Memory B cell (primary cell): ENCODE data around the gene MDGA2.

Source experiments
- ATAC-seq: fragments of 150-1000 bp; cut with Tn5 transposase; 2 replicates; pipeline ENCODE4 v1.10.0; 2021; ENCODE audit warnings: low read depth, mild to moderate bottlenecking, moderate library complexity
- DNase-seq, 2 donors: peaks; one replicate each; pipeline ENCODE4 v3.0.0; 2022; ENCODE audit warnings: low spot score in 2 of 2
- H3K27ac Mint-ChIP-seq: one replicate; pipeline ENCODE4 v1.8.0; 2022; ENCODE audit warnings: mild to moderate bottlenecking, moderate library complexity, mixed read lengths
- H3K27me3 Mint-ChIP-seq: one replicate; pipeline ENCODE4 v1.8.0; 2022; ENCODE audit warnings: mixed read lengths
- H3K36me3 Mint-ChIP-seq: one replicate; pipeline ENCODE4 v1.8.0; 2022; ENCODE audit warnings: mild to moderate bottlenecking, mixed read lengths
- H3K4me1 Mint-ChIP-seq: one replicate; pipeline ENCODE4 v1.8.0; 2022; ENCODE audit warnings: mixed read lengths
- H3K4me3 Mint-ChIP-seq: one replicate; pipeline ENCODE4 v1.8.0; 2022; ENCODE audit warnings: mild to moderate bottlenecking, moderate library complexity, mixed read lengths
- H3K9me3 Mint-ChIP-seq: one replicate; pipeline ENCODE4 v1.8.0; 2022; ENCODE audit warnings: mixed read lengths

MDGA2 gene

DNA sequence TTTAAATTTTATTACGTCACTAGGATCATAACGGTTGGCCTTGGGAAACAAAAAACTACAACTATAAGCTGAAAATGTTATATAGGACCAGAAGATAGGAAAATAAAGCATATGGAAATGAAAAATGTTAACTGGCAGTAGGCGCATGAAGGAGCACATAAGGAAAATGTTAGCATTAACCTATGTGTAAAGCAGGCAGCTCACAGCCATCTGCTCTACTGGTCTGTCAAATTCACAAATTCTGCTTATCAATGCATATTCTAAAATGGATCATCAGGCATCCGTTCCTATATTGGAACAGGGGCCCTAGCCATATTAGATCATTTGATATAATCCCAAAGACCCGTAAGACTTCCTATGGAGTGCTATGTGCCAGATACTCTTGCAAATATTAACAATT lies 263.9 kb downstream of the MDGA2 start:
- Mint-ChIP-seq H3K27ac (no peak overlapping the region), H3K36me3 (no peaks in the 10 kb centered on the region), H3K9me3 (peaks cover 5% of the 10 kb centered on the region), H3K4me3 (no peak overlapping the region), H3K27me3 (no peaks in the 10 kb centered on the region), H3K4me1 (no peaks in the 10 kb centered on the region)
- no peak for ATAC-seq
- DNase-seq, result no peak

- no peaks in the 10 kb centered on the region for H3K4me1 Mint-ChIP-seq
- no peaks in the 10 kb centered on the region for H3K27me3 Mint-ChIP-seq
- no peak overlapping the region for H3K4me3 Mint-ChIP-seq
- ATAC-seq (no peak), DNase-seq (no peak)
- H3K27ac Mint-ChIP-seq, result no peak overlapping the region
- no peaks in the 10 kb centered on the region for H3K9me3 Mint-ChIP-seq
- no peaks in the 10 kb centered on the region for H3K36me3 Mint-ChIP-seq
Observed at GRCh38 chr14:47392326-47392725, 283.1 kb downstream of the MDGA2 start.

GRCh38 chr14:47390831-47391504 lies 284.4 kb downstream of the MDGA2 start:
- no peak overlapping the region for H3K27ac Mint-ChIP-seq
- no peaks in the 10 kb centered on the region for H3K9me3 Mint-ChIP-seq
- DNase-seq (no peak), ATAC-seq (no peak)
- H3K36me3 Mint-ChIP-seq, result no peaks in the 10 kb centered on the region
- no peaks in the 10 kb centered on the region for H3K27me3 Mint-ChIP-seq
- H3K4me1 Mint-ChIP-seq, result no peaks in the 10 kb centered on the region
- H3K4me3 Mint-ChIP-seq, result no peak overlapping the region

DNA sequence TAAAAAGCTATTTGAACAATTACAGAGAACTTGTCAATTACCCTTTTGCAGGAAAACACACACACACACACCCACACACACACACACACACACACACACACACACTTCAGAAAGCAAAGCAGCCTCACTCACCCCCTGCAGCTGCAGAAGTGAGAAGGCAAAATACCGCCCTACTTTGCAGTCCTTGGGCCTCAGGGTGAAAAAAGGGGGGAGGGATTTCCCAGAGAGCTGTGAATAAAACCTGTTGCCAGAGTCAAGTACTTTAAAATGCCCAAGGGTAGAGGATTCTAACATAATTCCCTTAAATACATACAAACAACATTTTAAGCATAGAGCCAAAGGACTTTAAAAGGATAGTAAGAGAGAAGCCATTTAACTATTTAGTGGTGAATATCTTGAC lies 285.9 kb downstream of the MDGA2 start:
- H3K27me3 Mint-ChIP-seq, result no peaks in the 10 kb centered on the region
- H3K9me3 Mint-ChIP-seq, result no peaks in the 10 kb centered on the region
- no peaks in the 10 kb centered on the region for H3K36me3 Mint-ChIP-seq
- DNase-seq (no peak), ATAC-seq (no peak)
- no peaks in the 10 kb centered on the region for H3K4me1 Mint-ChIP-seq
- no peak overlapping the region for H3K27ac Mint-ChIP-seq
- H3K4me3 Mint-ChIP-seq, result no peak overlapping the region

- Mint-ChIP-seq H3K9me3 (peaks cover 3% of the 10 kb centered on the region), H3K27ac (no peak overlapping the region), H3K27me3 (no peaks in the 10 kb centered on the region), H3K4me3 (no peak overlapping the region), H3K4me1 (no peaks in the 10 kb centered on the region), H3K36me3 (no peaks in the 10 kb centered on the region)
- ATAC-seq (no peak), DNase-seq (no peak)
Observed at GRCh38 chr14:47366006-47366405, 309.4 kb downstream of the MDGA2 start.

DNA sequence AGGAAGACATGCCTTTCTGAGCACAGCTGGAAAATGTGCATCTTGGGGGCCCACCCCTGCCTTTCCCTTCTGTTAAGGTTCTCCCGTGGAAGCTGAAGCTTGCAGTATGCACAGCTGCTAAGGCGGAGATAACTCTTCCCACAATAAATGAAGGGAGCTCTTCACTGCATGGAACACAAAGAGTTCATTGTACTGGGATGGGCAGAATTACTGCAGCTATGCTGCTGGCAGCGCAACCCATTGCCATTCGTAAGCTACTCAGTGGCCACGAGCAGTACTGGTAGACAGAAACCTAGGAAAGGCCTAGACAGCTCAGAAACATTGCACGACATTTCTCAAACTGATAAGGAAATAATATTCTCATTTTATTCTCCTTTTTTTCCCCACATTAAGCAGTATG lies 310.2 kb downstream of the MDGA2 start:
- Mint-ChIP-seq H3K27me3 (no peaks in the 10 kb centered on the region), H3K36me3 (no peaks in the 10 kb centered on the region), H3K4me1 (no peaks in the 10 kb centered on the region), H3K9me3 (peaks cover 5% of the 10 kb centered on the region), H3K27ac (no peak overlapping the region), H3K4me3 (no peak overlapping the region)
- ATAC-seq, result no peak
- DNase-seq, result no peak

DNA sequence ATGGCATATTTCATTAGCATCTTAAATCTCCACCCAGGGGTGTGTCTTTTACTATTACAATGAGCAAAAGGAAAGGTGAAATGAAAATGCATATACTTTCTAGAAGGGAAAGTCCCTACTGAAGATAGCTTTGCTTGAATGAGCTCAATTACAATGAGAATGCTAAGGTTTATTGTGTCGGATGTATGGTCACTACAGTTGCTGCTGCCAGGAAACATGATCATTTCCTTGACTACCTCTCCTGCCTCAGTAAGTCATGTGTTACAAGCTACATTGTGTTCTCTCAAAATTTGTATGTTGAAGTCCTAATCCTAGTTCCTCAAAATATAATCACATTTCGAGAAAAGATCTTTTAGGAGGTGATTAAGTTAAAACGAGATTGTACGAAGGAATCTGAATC lies 322.2 kb downstream of the MDGA2 start:
- H3K36me3 Mint-ChIP-seq, result no peaks in the 10 kb centered on the region
- ATAC-seq (no peak), DNase-seq (no peak)
- H3K27ac Mint-ChIP-seq, result no peak overlapping the region
- H3K4me1 Mint-ChIP-seq, result no peaks in the 10 kb centered on the region
- H3K4me3 Mint-ChIP-seq, result no peak overlapping the region
- no peaks in the 10 kb centered on the region for H3K27me3 Mint-ChIP-seq
- H3K9me3 Mint-ChIP-seq, result peaks cover 2% of the 10 kb centered on the region

GRCh38 chr14:47346849-47347248 lies 328.6 kb downstream of the MDGA2 start:
- Mint-ChIP-seq H3K9me3 (no peaks in the 10 kb centered on the region), H3K27ac (no peak overlapping the region), H3K27me3 (no peaks in the 10 kb centered on the region), H3K4me1 (no peaks in the 10 kb centered on the region), H3K4me3 (no peak overlapping the region), H3K36me3 (no peaks in the 10 kb centered on the region)
- ATAC-seq, result peak; percentile 29
- DNase-seq, result no peak

DNA sequence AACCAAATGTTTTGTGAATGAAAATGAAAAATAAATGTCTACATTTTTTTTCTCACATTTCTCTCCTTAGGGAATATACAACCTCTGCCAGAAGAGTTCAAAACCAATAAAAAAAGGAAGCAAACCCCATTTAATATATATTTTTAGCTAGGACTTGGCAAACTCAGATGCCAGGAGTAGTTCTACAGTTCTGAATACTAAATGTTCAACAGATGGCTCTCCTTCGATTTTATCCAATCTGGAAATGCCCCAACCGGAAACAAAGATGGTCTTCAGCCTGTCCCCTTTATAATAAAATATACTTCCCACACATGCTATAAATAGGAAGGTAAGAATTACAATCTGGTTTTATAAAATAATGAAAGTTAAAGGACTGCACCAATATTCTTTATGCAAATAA lies 330.4 kb downstream of the MDGA2 start:
- H3K4me3 Mint-ChIP-seq, result no peak overlapping the region
- ATAC-seq (no peak), DNase-seq (no peak)
- H3K27me3 Mint-ChIP-seq, result no peaks in the 10 kb centered on the region
- no peaks in the 10 kb centered on the region for H3K4me1 Mint-ChIP-seq
- no peaks in the 10 kb centered on the region for H3K9me3 Mint-ChIP-seq
- H3K36me3 Mint-ChIP-seq, result no peaks in the 10 kb centered on the region
- no peak overlapping the region for H3K27ac Mint-ChIP-seq

- H3K36me3 Mint-ChIP-seq, result no peaks in the 10 kb centered on the region
- DNase-seq, result no peak
- no peak overlapping the region for H3K27ac Mint-ChIP-seq
- H3K27me3 Mint-ChIP-seq, result no peaks in the 10 kb centered on the region
- no peak for ATAC-seq
- no peaks in the 10 kb centered on the region for H3K4me1 Mint-ChIP-seq
- no peaks in the 10 kb centered on the region for H3K9me3 Mint-ChIP-seq
- no peak overlapping the region for H3K4me3 Mint-ChIP-seq
Observed at GRCh38 chr14:47332939-47333338, 342.5 kb downstream of the MDGA2 start.

DNA sequence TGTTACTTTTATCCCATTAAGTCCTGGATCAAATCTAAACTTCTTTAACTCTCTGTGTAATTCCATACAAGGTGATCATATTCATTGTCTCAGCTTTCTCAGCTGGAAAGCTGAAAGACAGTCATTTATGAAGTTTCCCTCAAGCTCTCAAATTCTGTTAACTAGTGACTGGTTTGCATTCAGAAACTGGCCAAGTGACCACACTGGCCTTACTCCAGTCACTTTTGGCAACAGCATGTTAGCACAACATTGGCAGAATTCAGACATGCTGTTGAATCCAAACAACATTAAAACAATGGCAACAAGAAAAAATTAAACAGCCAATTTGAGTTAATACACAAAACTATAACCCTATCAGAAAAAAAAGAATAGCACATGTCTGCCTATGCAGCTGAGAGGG lies 343.3 kb downstream of the MDGA2 start:
- H3K27me3 Mint-ChIP-seq, result no peaks in the 10 kb centered on the region
- no peak for ATAC-seq
- no peaks in the 10 kb centered on the region for H3K36me3 Mint-ChIP-seq
- H3K4me1 Mint-ChIP-seq, result no peaks in the 10 kb centered on the region
- no peak overlapping the region for H3K27ac Mint-ChIP-seq
- H3K9me3 Mint-ChIP-seq, result no peaks in the 10 kb centered on the region
- no peak for DNase-seq
- no peak overlapping the region for H3K4me3 Mint-ChIP-seq

- Mint-ChIP-seq H3K4me1 (no peaks in the 10 kb centered on the region), H3K27me3 (no peaks in the 10 kb centered on the region), H3K4me3 (no peak overlapping the region), H3K36me3 (no peaks in the 10 kb centered on the region), H3K27ac (no peak overlapping the region), H3K9me3 (peaks cover 3% of the 10 kb centered on the region)
- no peak for DNase-seq
- ATAC-seq, result no peak
Observed at GRCh38 chr14:47328376-47328775, 347.0 kb downstream of the MDGA2 start.

DNA sequence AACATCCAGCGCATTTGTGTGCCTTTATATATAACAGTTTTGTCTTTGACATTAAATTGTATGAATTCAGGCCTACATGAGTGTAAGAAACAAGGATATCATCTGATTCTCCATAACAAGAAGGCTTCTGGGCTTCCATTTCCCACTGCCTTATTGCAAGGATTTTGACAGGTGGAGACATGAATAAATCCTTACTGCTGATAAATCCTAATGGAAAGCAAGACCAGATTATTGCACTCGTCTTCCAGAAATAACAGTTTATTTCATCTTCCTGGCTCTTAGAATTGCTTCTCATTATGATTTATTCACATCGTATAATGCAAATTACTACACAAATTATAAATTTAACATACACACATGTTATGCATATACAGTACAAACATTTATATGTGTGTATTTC lies 348.1 kb downstream of the MDGA2 start:
- peaks cover 3% of the 10 kb centered on the region for H3K9me3 Mint-ChIP-seq
- H3K4me3 Mint-ChIP-seq, result no peak overlapping the region
- H3K36me3 Mint-ChIP-seq, result no peaks in the 10 kb centered on the region
- DNase-seq (no peak), ATAC-seq (no peak)
- H3K27me3 Mint-ChIP-seq, result no peaks in the 10 kb centered on the region
- no peaks in the 10 kb centered on the region for H3K4me1 Mint-ChIP-seq
- H3K27ac Mint-ChIP-seq, result no peak overlapping the region

DNA sequence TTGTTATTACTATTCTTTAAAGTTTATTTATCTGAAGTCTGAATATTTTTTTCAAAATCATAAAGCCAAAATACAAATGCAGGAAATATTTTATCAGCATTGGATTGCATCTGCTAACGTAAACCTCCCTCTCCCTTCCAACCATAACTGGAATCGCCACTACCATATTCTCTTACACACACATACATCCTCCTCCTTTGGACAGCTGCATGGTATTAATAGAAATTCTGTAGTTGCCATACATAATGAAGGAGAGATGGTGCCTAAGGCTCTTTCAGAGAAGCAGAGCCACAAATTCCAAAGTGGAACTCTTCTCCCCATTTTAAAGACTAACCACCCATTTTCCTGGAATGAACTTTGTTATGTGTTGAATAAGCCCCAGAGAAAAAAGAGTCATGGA lies 352.7 kb downstream of the MDGA2 start:
- DNase-seq (no peak), ATAC-seq (no peak)
- no peaks in the 10 kb centered on the region for H3K27me3 Mint-ChIP-seq
- H3K36me3 Mint-ChIP-seq, result no peaks in the 10 kb centered on the region
- H3K4me3 Mint-ChIP-seq, result no peak overlapping the region
- H3K9me3 Mint-ChIP-seq, result peaks cover 6% of the 10 kb centered on the region
- no peak overlapping the region for H3K27ac Mint-ChIP-seq
- no peaks in the 10 kb centered on the region for H3K4me1 Mint-ChIP-seq

GRCh38 chr14:47302121-47302520 lies 373.3 kb downstream of the MDGA2 start:
- no peak for DNase-seq
- Mint-ChIP-seq H3K9me3 (peaks cover 3% of the 10 kb centered on the region), H3K27me3 (no peaks in the 10 kb centered on the region), H3K27ac (no peak overlapping the region), H3K36me3 (no peaks in the 10 kb centered on the region), H3K4me3 (no peak overlapping the region), H3K4me1 (no peaks in the 10 kb centered on the region)
- ATAC-seq, result no peak
